GM12801 (cell line): ENCODE data around the gene BTRC.

Experiments used
- CTCF ChIP-seq: IDR thresholded peaks from one replicate; pipeline ENCODE4 v1.5.1; 2011; ENCODE audit warnings: control low read depth; ENCODE audit not compliant: insufficient read length; ENCODE audit errors: extremely low read depth

The BTRC gene

GRCh38 chr10:101476383-101476782 is 122.4 kb downstream of the BTRC start:
- no peak for TF ChIP-seq CTCF

GRCh38 chr10:101478956-101479355 is 125.0 kb downstream of the BTRC start:
- TF ChIP-seq CTCF, result no peak

- TF ChIP-seq CTCF, result no peak
Observed at GRCh38 chr10:101481256-101481655, 127.3 kb downstream of the BTRC start.

- no peak for TF ChIP-seq CTCF
Observed at GRCh38 chr10:101482568-101482967, 128.6 kb downstream of the BTRC start.

- no peak for TF ChIP-seq CTCF
Observed at GRCh38 chr10:101484175-101484745, 130.3 kb downstream of the BTRC start.

GRCh38 chr10:101485207-101485606 is 131.2 kb downstream of the BTRC start:
- no peak for TF ChIP-seq CTCF

- no peak for TF ChIP-seq CTCF
Observed at GRCh38 chr10:101485681-101486554, 132.0 kb downstream of the BTRC start.
